Measurements from ENCODE around the gene SAP30L.

SAP30L gene

GRCh38 chr5:154418344-154418820, 27.4 kb upstream of the SAP30L start:
- TF ChIP-seq, protein P1, sequence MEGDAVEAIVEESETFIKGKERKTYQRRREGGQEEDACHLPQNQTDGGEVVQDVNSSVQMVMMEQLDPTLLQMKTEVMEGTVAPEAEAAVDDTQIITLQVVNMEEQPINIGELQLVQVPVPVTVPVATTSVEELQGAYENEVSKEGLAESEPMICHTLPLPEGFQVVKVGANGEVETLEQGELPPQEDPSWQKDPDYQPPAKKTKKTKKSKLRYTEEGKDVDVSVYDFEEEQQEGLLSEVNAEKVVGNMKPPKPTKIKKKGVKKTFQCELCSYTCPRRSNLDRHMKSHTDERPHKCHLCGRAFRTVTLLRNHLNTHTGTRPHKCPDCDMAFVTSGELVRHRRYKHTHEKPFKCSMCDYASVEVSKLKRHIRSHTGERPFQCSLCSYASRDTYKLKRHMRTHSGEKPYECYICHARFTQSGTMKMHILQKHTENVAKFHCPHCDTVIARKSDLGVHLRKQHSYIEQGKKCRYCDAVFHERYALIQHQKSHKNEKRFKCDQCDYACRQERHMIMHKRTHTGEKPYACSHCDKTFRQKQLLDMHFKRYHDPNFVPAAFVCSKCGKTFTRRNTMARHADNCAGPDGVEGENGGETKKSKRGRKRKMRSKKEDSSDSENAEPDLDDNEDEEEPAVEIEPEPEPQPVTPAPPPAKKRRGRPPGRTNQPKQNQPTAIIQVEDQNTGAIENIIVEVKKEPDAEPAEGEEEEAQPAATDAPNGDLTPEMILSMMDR (IDR thresholded peaks at IDR 0.05; ENCODE audit: borderline replicate concordance, insufficient read depth, low read depth, low read length), result no peak
- no peak overlapping the region for H3K4me3 ChIP-seq (ENCODE audit: low read depth, low read length)

DNA sequence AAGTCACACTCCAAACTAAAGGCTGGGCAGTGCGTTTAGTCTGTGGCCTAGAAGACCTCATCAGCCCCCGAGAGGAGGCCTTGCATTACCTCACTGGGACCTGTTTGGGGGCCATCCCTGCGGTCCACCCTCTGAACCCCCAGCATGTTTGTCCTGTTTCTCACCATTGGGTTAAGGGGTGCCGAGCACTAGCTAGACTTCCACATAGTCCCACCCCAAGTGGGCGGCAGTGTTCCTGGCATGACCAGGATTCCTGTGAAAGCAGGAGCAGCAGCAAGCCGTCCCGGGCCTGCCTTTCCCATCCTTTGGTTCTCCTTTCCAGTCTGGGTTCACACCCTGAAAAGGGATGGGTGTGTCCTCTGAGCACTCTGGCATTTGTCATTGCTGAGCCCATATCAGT, 26.6 kb upstream of the SAP30L start:
- H3K4me3 ChIP-seq (ENCODE audit: low read depth, low read length), result no peak overlapping the region
- TF ChIP-seq, protein P1 (IDR thresholded peaks at IDR 0.05; ENCODE audit: borderline replicate concordance, insufficient read depth, low read depth, low read length), result no peak

DNA sequence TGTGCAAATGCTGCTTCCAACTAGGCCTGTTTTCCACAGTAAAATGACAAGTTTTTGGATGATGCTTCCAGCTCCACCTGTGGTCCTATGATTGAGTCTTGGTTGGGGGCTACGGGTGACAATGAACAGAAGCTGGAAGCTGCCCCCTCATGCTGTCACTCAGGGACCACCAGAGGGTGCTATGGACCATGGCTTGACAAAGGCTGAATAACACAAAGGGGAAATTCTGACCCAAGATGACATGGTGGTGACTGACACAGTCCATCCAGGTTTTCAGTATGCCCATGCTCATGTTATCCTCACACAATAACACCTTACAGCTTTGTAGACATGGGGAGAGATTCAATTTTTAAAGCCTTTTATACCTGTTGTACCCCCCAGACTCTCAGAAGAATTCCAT, 23.9 kb upstream of the SAP30L start:
- H3K4me3 ChIP-seq (ENCODE audit: low read depth, low read length), result no peak overlapping the region
- TF ChIP-seq, protein P1 (IDR thresholded peaks at IDR 0.05; ENCODE audit: borderline replicate concordance, insufficient read depth, low read depth, low read length), result peak; percentile 58

GRCh38 chr5:154422298-154422697, 23.5 kb upstream of the SAP30L start:
- no peak overlapping the region for H3K4me3 ChIP-seq (ENCODE audit: low read depth, low read length)
- TF ChIP-seq, protein P1 (IDR thresholded peaks at IDR 0.05; ENCODE audit: borderline replicate concordance, insufficient read depth, low read depth, low read length), result no peak

DNA sequence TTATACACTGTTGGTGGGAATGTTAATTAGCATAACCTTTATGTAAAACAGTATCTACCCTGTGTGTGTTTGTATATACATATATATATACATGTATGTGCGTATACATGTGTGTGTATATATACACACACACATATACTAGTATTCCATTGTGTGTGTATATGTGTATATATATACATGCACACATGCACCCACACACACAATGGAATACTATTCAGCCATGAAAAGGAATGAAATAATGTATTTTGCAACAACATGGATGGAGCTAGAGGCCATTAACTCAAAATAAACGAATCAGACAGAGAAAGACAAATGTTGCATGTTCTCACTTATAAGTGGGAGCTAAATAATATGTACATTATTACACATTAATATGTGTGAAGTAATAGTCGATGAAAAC, 17.6 kb upstream of the SAP30L start:
- TF ChIP-seq, protein P1 (IDR thresholded peaks at IDR 0.05; ENCODE audit: borderline replicate concordance, insufficient read depth, low read depth, low read length), result no peak
- no peak overlapping the region for H3K4me3 ChIP-seq (ENCODE audit: low read depth, low read length)

- no peak overlapping the region for H3K4me3 ChIP-seq (ENCODE audit: low read depth, low read length)
- TF ChIP-seq, protein P1 (IDR thresholded peaks at IDR 0.05; ENCODE audit: borderline replicate concordance, insufficient read depth, low read depth, low read length), result no peak
These were observed 16.5 kb upstream of the SAP30L start for GRCh38 chr5:154429341-154429740.

GRCh38 chr5:154430466-154430865, 15.3 kb upstream of the SAP30L start:
- H3K4me3 ChIP-seq (ENCODE audit: low read depth, low read length), result no peak overlapping the region
- TF ChIP-seq, protein P1 (IDR thresholded peaks at IDR 0.05; ENCODE audit: borderline replicate concordance, insufficient read depth, low read depth, low read length), result no peak

Measured in GM12875 (cell line).